DMS153 treated with DMSO at 0.1 percent for 48 hours (cell line): Measurements from ENCODE around the gene LYZL4.

Experiments used
- DNase-seq: peaks from one replicate; lab custom pipeline; 2025; ENCODE audit not compliant: unreplicated experiment; lab: John Stamatoyannopoulos, UW

The LYZL4 gene

GRCh38 chr3:42375121-42375800 lies 35.1 kb downstream of the LYZL4 start:
- DNase-seq, result no peak

GRCh38 chr3:42371776-42372175 lies 38.6 kb downstream of the LYZL4 start:
- DNase-seq, result no peak

GRCh38 chr3:42369832-42370231 lies 40.6 kb downstream of the LYZL4 start:
- DNase-seq, result no peak

- DNase-seq, result peak; percentile 3
Observed at GRCh38 chr3:42369304-42369703, 41.1 kb downstream of the LYZL4 start.

- no peak for DNase-seq
Observed at GRCh38 chr3:42368861-42369260, 41.5 kb downstream of the LYZL4 start.

- DNase-seq, result no peak
Observed at GRCh38 chr3:42367903-42368302, 42.5 kb downstream of the LYZL4 start.

- DNase-seq, result no peak
Observed at GRCh38 chr3:42366550-42366949, 43.9 kb downstream of the LYZL4 start.

- no peak for DNase-seq
Observed at GRCh38 chr3:42357335-42357734, 53.1 kb downstream of the LYZL4 start.

GRCh38 chr3:42355612-42356011 lies 54.8 kb downstream of the LYZL4 start:
- no peak for DNase-seq

- DNase-seq, result no peak
Observed at GRCh38 chr3:42353631-42354030, 56.8 kb downstream of the LYZL4 start.

- DNase-seq, result no peak
Observed at GRCh38 chr3:42351207-42351606, 59.2 kb downstream of the LYZL4 start.

- DNase-seq, result no peak
Observed at GRCh38 chr3:42349765-42350594, 60.4 kb downstream of the LYZL4 start.

GRCh38 chr3:42347928-42348327 lies 62.5 kb downstream of the LYZL4 start:
- no peak for DNase-seq
